HEK293T (cell line): ENCODE data around the gene TTC21A.

Source experiments
- CTCF ChIA-PET: fragments of 350-600 bp; formaldehyde crosslinking; extraction: SDS; loops from one replicate; lab custom pipeline; 2021; ENCODE audit warnings: antibody characterized with exemption, inconsistent platforms; lab: Yijun Ruan, JAX
- POLR2A ChIA-PET: fragments of 350-600 bp; formaldehyde crosslinking; extraction: SDS; loops from one replicate; lab custom pipeline; 2020; ENCODE audit warnings: antibody characterized with exemption, inconsistent platforms; lab: Yijun Ruan, JAX
- DNase-seq: peaks from one replicate; pipeline ENCODE4 v3.0.0; 2012; ENCODE audit warnings: mixed read lengths; ENCODE audit errors: extremely low spot score
- ARNT ChIP-seq: fragments of 450-650 bp; IDR thresholded peaks from 2 replicates; pipeline ENCODE4 v1.6.1; 2017; ENCODE audit warnings: mild to moderate bottlenecking
- BHLHE40 ChIP-seq: fragments of 450-650 bp; IDR thresholded peaks from 2 replicates; pipeline ENCODE4 v1.6.1; 2016; ENCODE audit warnings: mild to moderate bottlenecking, moderate library complexity, borderline replicate concordance
- CTBP1 ChIP-seq: fragments of 450-650 bp; IDR thresholded peaks from 2 replicates; pipeline ENCODE4 v1.6.1; 2016; ENCODE audit warnings: borderline replicate concordance
- ELF4 ChIP-seq: fragments of 450-650 bp; IDR thresholded peaks from 2 replicates; pipeline ENCODE4 v1.6.1; 2017; ENCODE audit warnings: antibody characterized with exemption
- FOXA1 ChIP-seq: fragments of 450-650 bp; IDR thresholded peaks from 2 replicates; pipeline ENCODE4 v1.6.1; 2016; ENCODE audit warnings: mild to moderate bottlenecking
- FOXK2 ChIP-seq: fragments of 450-650 bp; IDR thresholded peaks from 2 replicates; pipeline ENCODE4 v1.6.1; 2016; ENCODE audit warnings: mild to moderate bottlenecking
- FOXM1 ChIP-seq: fragments of 450-650 bp; IDR thresholded peaks from 2 replicates; pipeline ENCODE4 v1.6.1; 2017; ENCODE audit warnings: mild to moderate bottlenecking, borderline replicate concordance
- HDGF ChIP-seq: fragments of 450-650 bp; IDR thresholded peaks from 2 replicates; pipeline ENCODE4 v1.6.1; 2017; ENCODE audit warnings: antibody characterized with exemption, borderline replicate concordance
- L3MBTL2 ChIP-seq: fragments of 450-650 bp; conservative IDR thresholded peaks from 2 replicates; pipeline ENCODE4 v1.6.1; 2016; ENCODE audit warnings: mild to moderate bottlenecking
- LEF1 ChIP-seq: fragments of 450-650 bp; IDR thresholded peaks from 2 replicates; pipeline ENCODE4 v1.6.1; 2017; ENCODE audit warnings: mild to moderate bottlenecking, borderline replicate concordance
- NFRKB ChIP-seq: fragments of 450-650 bp; IDR thresholded peaks from 2 replicates; pipeline ENCODE4 v1.6.1; 2016; ENCODE audit warnings: mild to moderate bottlenecking, moderate library complexity
- SP1 ChIP-seq: fragments of 450-650 bp; IDR thresholded peaks from 2 replicates; pipeline ENCODE4 v1.6.1; 2017
- SUZ12 ChIP-seq: fragments of 450-650 bp; IDR thresholded peaks from 2 replicates; pipeline ENCODE4 v1.6.1; 2016; ENCODE audit warnings: mild to moderate bottlenecking
- TARDBP ChIP-seq: fragments of 450-650 bp; IDR thresholded peaks from 2 replicates; pipeline ENCODE4 v1.6.1; 2016
- ZNF384 ChIP-seq: fragments of 450-650 bp; IDR thresholded peaks from 2 replicates; pipeline ENCODE4 v1.6.1; 2016
- TF ChIP-seq, protein P1 (sequence below): fragments of 450-650 bp; IDR thresholded peaks from 2 replicates; pipeline ENCODE4 v1.6.1; 2016

TTC21A gene

DNA sequence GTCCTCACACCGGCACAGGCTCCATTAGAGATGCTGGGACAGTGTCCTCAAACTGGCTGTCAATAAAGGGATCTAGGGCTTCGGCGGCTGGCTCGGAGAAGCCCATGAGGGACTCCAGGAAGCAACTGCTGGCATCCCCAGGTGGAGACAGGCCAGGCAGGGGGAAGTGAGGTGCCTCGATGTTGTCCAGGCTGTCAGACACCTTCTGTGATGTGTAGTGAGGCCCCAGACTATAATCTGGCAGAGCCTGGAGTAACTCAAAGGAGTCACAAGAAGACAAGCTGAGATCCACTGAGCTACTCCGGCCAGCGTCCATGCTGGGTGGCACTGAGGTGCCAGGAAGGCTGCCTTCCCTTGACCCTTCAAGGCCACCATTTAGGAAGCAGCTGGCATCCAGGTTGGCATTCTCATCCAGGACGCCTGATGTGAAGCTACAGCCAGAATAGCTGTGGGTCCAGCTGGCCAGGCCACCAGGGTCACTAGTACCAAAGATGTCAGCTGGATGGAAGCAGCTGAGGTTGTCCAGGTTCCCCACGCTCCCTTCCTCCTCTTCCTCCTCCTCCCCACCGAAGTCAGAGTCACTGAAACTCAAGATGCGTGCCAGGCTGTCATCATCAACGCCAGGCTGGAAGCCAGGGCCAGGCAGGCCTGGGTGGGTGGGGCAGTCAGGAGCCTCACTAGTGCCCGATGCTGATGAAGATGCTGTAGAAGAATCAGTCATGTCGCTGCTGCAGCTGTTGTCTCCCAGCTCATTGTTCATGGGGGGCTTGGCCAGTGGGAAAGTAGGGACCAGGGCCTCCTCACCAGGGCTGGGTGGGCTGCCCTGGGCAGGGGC is 35.8 kb downstream of the TTC21A start:
- TF ChIP-seq FOXK2 (no peak), NFRKB (no peak), LEF1 (no peak), ZNF384 (no peak), FOXM1 (no peak)
- ChIA-PET CTCF (interaction anchor here (0.9 kb wide), 1 partner anchor 47 kb away, joined by 3 read pairs; no protein-coding TSS in a partner anchor), POLR2A (interaction anchor here (1.2 kb wide), 1 partner anchor 26 kb away, joined by 4 read pairs; no protein-coding TSS in a partner anchor)
- no peak for DNase-seq

DNA sequence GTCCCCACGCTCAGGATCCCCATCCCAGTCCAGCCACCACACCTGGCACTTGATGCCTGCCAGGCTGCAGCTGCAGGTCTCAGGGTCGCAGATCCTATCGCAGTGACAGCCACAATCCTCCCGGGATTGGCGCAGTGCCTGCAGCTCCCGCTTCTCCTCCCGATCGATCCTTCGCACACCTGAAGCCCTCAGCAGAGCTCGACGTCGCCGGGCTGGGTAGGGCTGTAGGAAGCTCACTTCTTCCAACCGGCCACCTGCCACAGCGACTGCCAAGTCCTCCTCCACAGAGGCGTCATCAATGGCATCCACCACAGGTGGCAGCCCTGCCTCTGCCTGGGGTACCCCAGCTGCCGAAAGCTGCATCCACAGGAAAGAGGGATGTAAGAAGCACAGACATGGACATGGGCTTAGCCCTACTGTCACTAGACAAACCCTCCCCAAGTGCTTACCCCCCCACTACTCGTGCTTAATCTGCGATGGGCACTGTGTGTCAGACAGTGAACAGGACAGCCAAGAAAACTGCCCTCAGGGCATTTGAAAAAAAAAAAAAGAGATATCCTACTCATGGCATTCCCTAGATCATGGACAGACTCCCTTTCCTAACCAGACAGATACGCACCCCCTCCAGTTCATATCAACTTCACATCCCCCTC is 36.7 kb downstream of the TTC21A start:
- POLR2A ChIA-PET: interaction anchor here (1.2 kb wide), 1 partner anchor 27 kb away, joined by 4 read pairs; no protein-coding TSS in a partner anchor
- DNase-seq: no peak
- no peak for TF ChIP-seq L3MBTL2
- TF ChIP-seq NFRKB: no peak
- no peak for TF ChIP-seq BHLHE40
- no peak for TF ChIP-seq LEF1
- no peak for TF ChIP-seq SUZ12
- TF ChIP-seq TARDBP: no peak
- no peak for TF ChIP-seq SP1
- TF ChIP-seq FOXM1: no peak
- TF ChIP-seq ARNT: no peak
- no peak for TF ChIP-seq CTBP1
- CTCF ChIA-PET: interaction anchor here (0.9 kb wide), 1 partner anchor 46 kb away, joined by 3 read pairs; no protein-coding TSS in a partner anchor

DNA sequence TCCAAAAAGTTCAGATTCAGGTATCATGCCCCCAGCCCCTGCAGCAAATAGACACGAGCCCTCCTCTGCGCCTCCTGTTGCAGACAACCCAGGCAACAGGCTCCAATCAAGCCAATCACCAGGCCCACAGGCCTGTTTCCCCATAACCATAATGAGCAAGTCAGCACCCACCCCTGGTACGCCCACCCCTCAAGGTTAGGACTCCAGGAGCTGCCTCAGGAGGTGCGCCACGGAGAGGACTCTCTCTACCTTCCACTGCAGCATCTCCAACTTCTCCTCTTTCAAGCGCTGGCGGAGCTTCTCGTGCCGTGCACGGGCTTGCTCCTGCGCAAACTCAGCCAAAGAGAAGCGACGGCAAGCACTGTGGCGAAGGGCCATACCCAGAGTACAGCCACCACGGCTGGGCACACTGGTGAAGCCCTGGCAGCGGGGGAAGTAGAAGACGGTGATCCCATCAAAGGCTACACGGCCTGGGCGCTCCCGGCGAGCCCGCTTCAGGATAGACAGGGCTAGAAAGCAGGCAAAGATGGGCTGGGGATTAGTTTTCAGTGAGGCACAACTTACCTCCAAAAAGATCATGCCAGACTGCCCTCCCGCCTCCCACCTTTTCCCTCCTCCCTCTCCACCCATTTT is 37.4 kb downstream of the TTC21A start:
- CTCF ChIA-PET: interaction anchor here (1.2 kb wide), 1 partner anchor 144 kb away, joined by 3 read pairs; no protein-coding TSS in a partner anchor
- no peak for DNase-seq
- POLR2A ChIA-PET: interaction anchor here (1.2 kb wide), 1 partner anchor 27 kb away, joined by 4 read pairs; no protein-coding TSS in a partner anchor

DNA sequence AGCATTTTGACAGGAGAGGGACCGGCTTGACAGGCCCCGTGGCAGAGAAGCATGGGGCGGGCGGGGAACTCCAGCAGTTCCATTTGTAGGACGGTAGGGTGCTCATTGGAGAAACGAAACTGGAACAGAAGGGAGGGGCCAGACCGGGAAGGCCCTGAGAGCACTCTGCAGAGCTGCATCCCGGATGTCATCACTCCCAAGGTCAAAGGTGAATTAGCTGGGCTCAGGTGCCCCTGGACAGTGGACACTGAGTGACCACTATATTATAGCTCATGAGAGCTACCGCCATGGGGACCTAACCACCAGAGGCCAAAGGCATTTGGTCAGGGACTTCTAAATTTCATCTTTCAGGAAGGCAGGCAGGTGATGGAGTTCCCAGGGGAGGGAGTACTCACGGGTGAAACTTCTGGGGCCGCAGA is 38.6 kb downstream of the TTC21A start:
- DNase-seq: no peak
- ChIA-PET CTCF (interaction anchor here (0.6 to 1.2 kb wide), 2 partner anchors 143 to 146 kb away, joined by 3 read pairs; no protein-coding TSS in a partner anchor), POLR2A (no interaction called here)
- TF ChIP-seq FOXA1 (no peak), LEF1 (no peak), TARDBP (no peak), ZNF384 (no peak), ELF4 (no peak), L3MBTL2 (no peak), SUZ12 (no peak), FOXM1 (no peak), BHLHE40 (no peak), NFRKB (no peak), SP1 (no peak), FOXK2 (no peak), HDGF (no peak), ARNT (no peak), CTBP1 (no peak)
- TF ChIP-seq, protein P1, sequence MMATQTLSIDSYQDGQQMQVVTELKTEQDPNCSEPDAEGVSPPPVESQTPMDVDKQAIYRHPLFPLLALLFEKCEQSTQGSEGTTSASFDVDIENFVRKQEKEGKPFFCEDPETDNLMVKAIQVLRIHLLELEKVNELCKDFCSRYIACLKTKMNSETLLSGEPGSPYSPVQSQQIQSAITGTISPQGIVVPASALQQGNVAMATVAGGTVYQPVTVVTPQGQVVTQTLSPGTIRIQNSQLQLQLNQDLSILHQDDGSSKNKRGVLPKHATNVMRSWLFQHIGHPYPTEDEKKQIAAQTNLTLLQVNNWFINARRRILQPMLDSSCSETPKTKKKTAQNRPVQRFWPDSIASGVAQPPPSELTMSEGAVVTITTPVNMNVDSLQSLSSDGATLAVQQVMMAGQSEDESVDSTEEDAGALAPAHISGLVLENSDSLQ: no peak

More for the DNA sequence above, 37.4 kb downstream of the TTC21A start:
- TF ChIP-seq FOXM1: no peak
- TF ChIP-seq FOXK2: no peak
- TF ChIP-seq FOXA1: no peak
- TF ChIP-seq TARDBP: no peak
- TF ChIP-seq L3MBTL2: no peak
- TF ChIP-seq, protein P1: no peak
- TF ChIP-seq ELF4: no peak
- no peak for TF ChIP-seq NFRKB
- no peak for TF ChIP-seq HDGF
- TF ChIP-seq CTBP1: no peak
- TF ChIP-seq LEF1: no peak
- no peak for TF ChIP-seq SUZ12
- TF ChIP-seq SP1: no peak
- TF ChIP-seq ZNF384: no peak
- no peak for TF ChIP-seq ARNT
- TF ChIP-seq BHLHE40: no peak

DNA sequence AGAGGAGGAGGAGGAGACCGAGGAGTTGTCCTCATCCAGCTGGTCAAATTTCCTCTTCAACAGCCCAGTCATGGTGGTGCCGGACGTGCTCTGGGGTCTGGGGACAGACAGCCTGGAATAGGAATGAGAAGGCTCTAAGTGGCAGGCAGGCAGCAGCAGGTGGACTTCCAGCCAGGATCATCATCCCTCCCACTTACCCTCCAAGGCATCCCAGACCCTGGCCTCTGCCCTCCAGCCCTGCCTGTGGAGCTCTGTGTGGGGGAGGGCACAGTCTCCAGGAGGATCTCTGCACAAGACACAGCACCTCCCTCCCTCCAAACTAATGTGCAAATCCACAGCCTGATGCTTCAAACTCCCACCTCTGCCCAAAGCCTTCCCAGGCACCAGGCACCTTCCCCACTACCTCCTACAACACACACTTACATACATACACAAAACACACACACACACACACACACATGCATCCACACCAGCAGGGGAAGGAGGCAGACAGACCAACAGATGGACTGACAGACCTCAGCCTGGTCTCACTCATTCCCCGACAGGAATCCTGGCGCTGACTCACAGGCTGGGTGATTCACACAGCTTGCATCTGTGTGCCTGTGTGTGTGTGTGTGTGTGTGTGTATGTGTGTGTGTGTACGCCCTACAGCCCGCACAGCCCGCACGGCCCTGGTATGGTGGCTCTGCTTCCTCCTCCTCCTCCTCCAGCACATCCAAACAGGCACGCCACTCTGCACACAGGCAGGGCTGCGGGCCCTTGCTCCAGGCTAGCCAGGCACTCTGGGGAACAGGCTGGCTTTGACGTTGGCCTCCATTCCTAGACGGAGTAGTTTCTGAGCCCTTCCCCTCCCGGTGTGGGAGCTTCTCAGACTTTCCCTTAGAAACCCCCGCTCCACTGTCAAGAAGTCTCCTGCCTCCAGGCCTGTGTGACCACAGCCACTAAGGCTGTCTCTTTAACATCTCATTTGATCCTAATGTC is 39.4 kb downstream of the TTC21A start:
- POLR2A ChIA-PET: interaction anchor here (1.0 kb wide), 1 partner anchor 32 kb away, joined by 3 read pairs; no protein-coding TSS in a partner anchor

More for the DNA sequence above, 39.4 kb downstream of the TTC21A start:
- no peak for TF ChIP-seq LEF1
- no peak for TF ChIP-seq FOXK2
- TF ChIP-seq FOXA1: no peak
- TF ChIP-seq HDGF: no peak
- no peak for TF ChIP-seq ZNF384
- TF ChIP-seq BHLHE40: no peak
- no peak for TF ChIP-seq SP1
- TF ChIP-seq CTBP1: no peak
- no peak for TF ChIP-seq TARDBP
- no peak for TF ChIP-seq ELF4
- no peak for TF ChIP-seq SUZ12
- TF ChIP-seq ARNT: no peak
- TF ChIP-seq, protein P1: no peak
- TF ChIP-seq L3MBTL2: no peak
- no peak for TF ChIP-seq FOXM1
- no peak for TF ChIP-seq NFRKB
- CTCF ChIA-PET: interaction anchor here (0.6 kb wide), 1 partner anchor 145 kb away, joined by 3 read pairs; no protein-coding TSS in a partner anchor
- no peak for DNase-seq
